GM10847 (cell line): ENCODE measurements around the gene NCLN.

ENCODE experiments used
- POLR2A ChIP-seq: IDR thresholded peaks from 2 replicates; pipeline ENCODE4 v1.6.1; 2011; ENCODE audit not compliant: insufficient read length; ENCODE audit errors: extremely low read depth

NCLN gene

GRCh38 chr19:3222709-3223108 is 37.0 kb downstream of the NCLN start:
- TF ChIP-seq POLR2A: no peak

GRCh38 chr19:3224346-3225168 is 38.8 kb downstream of the NCLN start, which contains the start of gene CELF5:
Gene CELF5, plus strand, starts transcription at chr19:3224661. Its CDS starts 79 bp downstream, at chr19:3224740.
- no peak for TF ChIP-seq POLR2A

- TF ChIP-seq POLR2A: no peak
These were observed 39.4 kb downstream of the NCLN start for GRCh38 chr19:3225169-3225485.

- TF ChIP-seq POLR2A: no peak
These were observed 40.0 kb downstream of the NCLN start for GRCh38 chr19:3225677-3226093.

- TF ChIP-seq POLR2A: no peak
These were observed 41.4 kb downstream of the NCLN start for GRCh38 chr19:3227054-3227626.

GRCh38 chr19:3229346-3229743 is 43.6 kb downstream of the NCLN start:
- TF ChIP-seq POLR2A: no peak

- no peak for TF ChIP-seq POLR2A
These were observed 44.3 kb downstream of the NCLN start for GRCh38 chr19:3229888-3230496.

- TF ChIP-seq POLR2A: no peak
These were observed 45.6 kb downstream of the NCLN start for GRCh38 chr19:3231288-3231687.

GRCh38 chr19:3233116-3233515 is 47.4 kb downstream of the NCLN start:
- TF ChIP-seq POLR2A: no peak

- no peak for TF ChIP-seq POLR2A
These were observed 48.1 kb downstream of the NCLN start for GRCh38 chr19:3233831-3234230.

GRCh38 chr19:3234800-3235199 is 49.1 kb downstream of the NCLN start:
- no peak for TF ChIP-seq POLR2A

- TF ChIP-seq POLR2A: no peak
These were observed 50.5 kb downstream of the NCLN start for GRCh38 chr19:3236272-3236671.

- no peak for TF ChIP-seq POLR2A
These were observed 52.4 kb downstream of the NCLN start for GRCh38 chr19:3238066-3238561.

- TF ChIP-seq POLR2A: no peak
These were observed 53.6 kb downstream of the NCLN start for GRCh38 chr19:3239367-3239766.

- no peak for TF ChIP-seq POLR2A
These were observed 58.3 kb downstream of the NCLN start for GRCh38 chr19:3243819-3244700.

GRCh38 chr19:3245050-3245449 is 59.3 kb downstream of the NCLN start:
- no peak for TF ChIP-seq POLR2A
